Right atrium auricular region (tissue), 2 donors: ENCODE results near the gene CFAP410. TPM values are rescaled to one million over a fixed set of nuclear protein-coding genes. Genes with fewer than 3 reads are reported as not detected.

Experiments
- DNase-seq: peaks from one replicate; pipeline ENCODE4 v3.0.0-alpha.2; 2019; ENCODE audit warnings: low spot score
- H3K27ac ChIP-seq, 2 donors: fragments of 200-600 bp; sonication (generic); 1 replicate in 1 of 2; 2 replicates in 1 of 2; pipeline ENCODE4 v1.5.1; 2016 to 2019
- H3K27me3 ChIP-seq, 2 donors: fragments of 200-600 bp; sonication (generic); one replicate each; pipeline versions ENCODE4 v1.5.1 to v1.6.0; 2017 to 2019
- H3K36me3 ChIP-seq: fragments of 200-600 bp; sonication (generic); one replicate; pipeline ENCODE4 v1.5.1; 2016
- H3K4me1 ChIP-seq, 2 donors: fragments of 200-600 bp; sonication (generic); one replicate each; pipeline versions ENCODE4 v1.5.1 to v1.6.0; 2017 to 2019
- H3K4me3 ChIP-seq, 2 donors: fragments of 200-600 bp; sonication (generic); 1 replicate in 1 of 2; 2 replicates in 1 of 2; pipeline ENCODE4 v1.5.1; 2017 to 2019; ENCODE audit warnings: mild to moderate bottlenecking in 1 of 2, moderate library complexity in 1 of 2
- H3K9me3 ChIP-seq, 2 donors: fragments of 200-600 bp; sonication (generic); one replicate each; pipeline ENCODE4 v1.5.1; 2019
- CTCF ChIP-seq, 2 donors: fragments of 200-600 bp; sonication (generic); IDR thresholded peaks; one replicate each; pipeline ENCODE4 v1.5.1; 2019; ENCODE audit warnings: antibody characterized with exemption in 2 of 2
- total RNA-seq, 2 donors: library from RNA; depleted of rRNA; stranded (reverse); fragments of >200 nt; gene quantifications; one replicate each; pipeline ENCODE4 v1.1.0, GENCODE V29; 2016

The CFAP410 gene
- total RNA-seq, 2 donors from 2014 or later, result 21.4 to 23.2 TPM

- Histone ChIP-seq H3K9me3 (no peaks in the 10 kb centered on the region), H3K4me1 (no peaks in the 10 kb centered on the region), H3K27ac (no peak overlapping the region), H3K4me3 (no peak overlapping the region), H3K36me3 (peaks cover 30% of the 10 kb centered on the region), H3K27me3 (no peaks in the 10 kb centered on the region)
- no peak for DNase-seq
- TF ChIP-seq CTCF (IDR thresholded peaks at IDR 0.05), result no peak
These were observed 7.4 kb downstream of the CFAP410 start for GRCh38 chr21:44331650-44332307.

- Histone ChIP-seq H3K4me3 (no peak overlapping the region), H3K9me3 (no peaks in the 10 kb centered on the region), H3K4me1 (no peaks in the 10 kb centered on the region), H3K27me3 (no peaks in the 10 kb centered on the region), H3K27ac (no peak overlapping the region), H3K36me3 (peaks cover 34% of the 10 kb centered on the region)
- TF ChIP-seq CTCF (IDR thresholded peaks at IDR 0.05), result no peak
- DNase-seq, result no peak
These were observed 8.0 kb downstream of the CFAP410 start for GRCh38 chr21:44331209-44331608.

- no peak for DNase-seq
- Histone ChIP-seq H3K4me3 (no peak overlapping the region), H3K9me3 (no peaks in the 10 kb centered on the region), H3K4me1 (no peaks in the 10 kb centered on the region), H3K27ac (no peak overlapping the region), H3K27me3 (no peaks in the 10 kb centered on the region), H3K36me3 (peaks cover 36% of the 10 kb centered on the region)
- TF ChIP-seq CTCF (IDR thresholded peaks at IDR 0.05), result no peak
These were observed 8.5 kb downstream of the CFAP410 start for GRCh38 chr21:44330698-44331097.

GRCh38 chr21:44329971-44330681, 9.1 kb downstream of the CFAP410 start:
- Histone ChIP-seq H3K4me3 (no peak overlapping the region), H3K36me3 (peaks cover 37% of the 10 kb centered on the region), H3K27me3 (no peaks in the 10 kb centered on the region), H3K27ac (no peak overlapping the region), H3K9me3 (no peaks in the 10 kb centered on the region), H3K4me1 (no peaks in the 10 kb centered on the region)
- no peak for TF ChIP-seq CTCF (IDR thresholded peaks at IDR 0.05)
- no peak for DNase-seq

GRCh38 chr21:44329086-44329889, 9.9 kb downstream of the CFAP410 start:
- TF ChIP-seq CTCF (IDR thresholded peaks at IDR 0.05), result no peak
- DNase-seq, result no peak
- Histone ChIP-seq H3K36me3 (peaks cover 37% of the 10 kb centered on the region), H3K4me1 (no peaks in the 10 kb centered on the region), H3K4me3 (no peak overlapping the region), H3K9me3 (no peaks in the 10 kb centered on the region), H3K27ac (no peak overlapping the region), H3K27me3 (no peaks in the 10 kb centered on the region)
